ENCODE results near the gene NDUFV1.
A peak's percentile ranks its signal among the peaks of the same experiment; 100 is the strongest.
"Not testable (repeated sequence)": the region's sequence is repeated elsewhere in the genome, so short reads cannot be mapped to it uniquely, and the experiment has no call there.

Gene NDUFV1

GRCh38 chr11:67651976-67652781, 45.4 kb downstream of the NDUFV1 start:
- TF ChIP-seq, protein P1, sequence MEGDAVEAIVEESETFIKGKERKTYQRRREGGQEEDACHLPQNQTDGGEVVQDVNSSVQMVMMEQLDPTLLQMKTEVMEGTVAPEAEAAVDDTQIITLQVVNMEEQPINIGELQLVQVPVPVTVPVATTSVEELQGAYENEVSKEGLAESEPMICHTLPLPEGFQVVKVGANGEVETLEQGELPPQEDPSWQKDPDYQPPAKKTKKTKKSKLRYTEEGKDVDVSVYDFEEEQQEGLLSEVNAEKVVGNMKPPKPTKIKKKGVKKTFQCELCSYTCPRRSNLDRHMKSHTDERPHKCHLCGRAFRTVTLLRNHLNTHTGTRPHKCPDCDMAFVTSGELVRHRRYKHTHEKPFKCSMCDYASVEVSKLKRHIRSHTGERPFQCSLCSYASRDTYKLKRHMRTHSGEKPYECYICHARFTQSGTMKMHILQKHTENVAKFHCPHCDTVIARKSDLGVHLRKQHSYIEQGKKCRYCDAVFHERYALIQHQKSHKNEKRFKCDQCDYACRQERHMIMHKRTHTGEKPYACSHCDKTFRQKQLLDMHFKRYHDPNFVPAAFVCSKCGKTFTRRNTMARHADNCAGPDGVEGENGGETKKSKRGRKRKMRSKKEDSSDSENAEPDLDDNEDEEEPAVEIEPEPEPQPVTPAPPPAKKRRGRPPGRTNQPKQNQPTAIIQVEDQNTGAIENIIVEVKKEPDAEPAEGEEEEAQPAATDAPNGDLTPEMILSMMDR (IDR thresholded peaks at IDR 0.05; ENCODE audit: insufficient read depth, low read depth, low read length, missing control alignments) = no peak
- DNase-seq (ENCODE audit: low read depth) = no peak
- no peak overlapping the region for H3K4me3 ChIP-seq (ENCODE audit: low read depth, low read length)

GRCh38 chr11:67652965-67653845, 46.5 kb downstream of the NDUFV1 start:
- TF ChIP-seq, protein P1 (IDR thresholded peaks at IDR 0.05; ENCODE audit: insufficient read depth, low read depth, low read length, missing control alignments) = no peak
- H3K4me3 ChIP-seq (ENCODE audit: low read depth, low read length) = no peak overlapping the region
- no peak for DNase-seq (ENCODE audit: low read depth)

DNA sequence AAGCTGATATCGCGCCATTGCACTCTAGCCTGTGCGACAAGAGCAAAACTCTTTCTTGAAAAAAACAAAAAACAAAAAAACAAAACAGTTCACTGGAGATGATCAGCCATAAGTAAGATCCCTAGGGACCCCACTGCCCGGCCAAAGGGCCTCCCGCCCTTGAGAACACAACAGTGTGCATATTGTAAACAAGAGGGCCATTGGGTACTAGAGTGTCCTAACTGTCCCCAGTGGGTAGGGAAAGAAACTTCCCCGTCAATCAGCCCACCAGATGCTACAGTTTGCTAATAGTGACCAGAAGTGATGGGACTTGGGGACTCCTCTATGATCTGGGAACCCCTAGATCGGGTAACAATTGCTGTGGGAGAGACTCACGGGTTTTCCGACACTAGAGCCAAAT, 47.5 kb downstream of the NDUFV1 start:
- TF ChIP-seq, protein P1 (IDR thresholded peaks at IDR 0.05; ENCODE audit: insufficient read depth, low read depth, low read length, missing control alignments) = no peak
- no peak for DNase-seq (ENCODE audit: low read depth)
- H3K4me3 ChIP-seq (ENCODE audit: low read depth, low read length) = no peak overlapping the region

- TF ChIP-seq, protein P1 (IDR thresholded peaks at IDR 0.05; ENCODE audit: insufficient read depth, low read depth, low read length, missing control alignments) = no peak
- H3K4me3 ChIP-seq (ENCODE audit: low read depth, low read length) = no peak overlapping the region
- DNase-seq (ENCODE audit: low read depth) = peak; percentile 77
These were observed 49.7 kb downstream of the NDUFV1 start for GRCh38 chr11:67656278-67656922.

- TF ChIP-seq, protein P1 (IDR thresholded peaks at IDR 0.05; ENCODE audit: insufficient read depth, low read depth, low read length, missing control alignments) = no peak
- no peak overlapping the region for H3K4me3 ChIP-seq (ENCODE audit: low read depth, low read length)
- peak; percentile 48 for DNase-seq (ENCODE audit: low read depth)
These were observed 50.6 kb downstream of the NDUFV1 start for GRCh38 chr11:67657300-67657699.

GRCh38 chr11:67659651-67660165, 53.0 kb downstream of the NDUFV1 start:
- not testable (repeated sequence) for DNase-seq (ENCODE audit: low read depth); H3K4me3 ChIP-seq (ENCODE audit: low read depth, low read length)

DNA sequence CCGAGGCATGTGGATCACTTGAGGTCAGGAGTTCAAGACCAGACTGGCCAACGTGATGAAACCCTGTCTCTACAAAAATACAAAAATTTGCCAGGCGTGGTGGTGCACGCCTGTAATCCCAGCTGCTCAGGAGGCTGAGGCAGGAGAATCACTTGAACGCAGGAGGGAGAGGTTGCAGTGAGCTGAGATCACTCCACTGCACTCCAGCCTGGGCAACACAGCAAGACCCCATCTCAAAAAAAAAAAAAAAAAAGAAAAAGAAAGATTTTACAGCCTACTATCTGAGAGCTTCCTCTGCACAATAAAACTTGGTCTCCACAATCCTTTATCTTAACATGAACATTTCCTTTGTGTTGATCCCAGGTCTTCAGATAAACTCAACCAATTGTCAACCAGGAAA, 54.0 kb downstream of the NDUFV1 start:
- DNase-seq (ENCODE audit: low read depth) = not testable (repeated sequence)

More for the DNA sequence above, 54.0 kb downstream of the NDUFV1 start:
- H3K4me3 ChIP-seq (ENCODE audit: low read depth, low read length) = not testable (repeated sequence)
